Measurements from ENCODE around the gene CIT.

Gene CIT

DNA sequence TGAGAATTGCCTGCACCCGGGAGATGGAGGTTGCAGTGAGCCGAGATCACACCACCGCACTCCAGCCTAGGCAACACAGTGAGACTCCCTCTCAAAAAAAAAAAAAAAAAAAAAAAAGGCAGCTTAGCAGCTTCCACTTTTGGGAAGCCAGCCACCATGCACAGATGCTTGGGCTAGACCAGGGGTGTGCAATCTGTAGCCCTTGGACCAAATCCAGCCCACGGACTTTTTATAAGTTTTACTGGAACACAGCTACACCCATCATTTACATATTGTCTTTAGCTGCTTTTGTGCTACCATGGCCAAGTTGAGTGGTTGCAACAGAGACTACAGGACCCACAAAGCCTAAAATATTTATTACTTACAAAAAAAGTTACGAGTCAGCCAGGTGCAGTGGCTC lies 6.7 kb downstream of the CIT start:
- DNase-seq (no peak), ATAC-seq (no peak)
- Mint-ChIP-seq H3K27me3 (no peaks in the 10 kb centered on the region), H3K27ac (no peak overlapping the region), H3K4me1 (no peaks in the 10 kb centered on the region), H3K4me3 (no peak overlapping the region), H3K9me3 (no peaks in the 10 kb centered on the region)

DNA sequence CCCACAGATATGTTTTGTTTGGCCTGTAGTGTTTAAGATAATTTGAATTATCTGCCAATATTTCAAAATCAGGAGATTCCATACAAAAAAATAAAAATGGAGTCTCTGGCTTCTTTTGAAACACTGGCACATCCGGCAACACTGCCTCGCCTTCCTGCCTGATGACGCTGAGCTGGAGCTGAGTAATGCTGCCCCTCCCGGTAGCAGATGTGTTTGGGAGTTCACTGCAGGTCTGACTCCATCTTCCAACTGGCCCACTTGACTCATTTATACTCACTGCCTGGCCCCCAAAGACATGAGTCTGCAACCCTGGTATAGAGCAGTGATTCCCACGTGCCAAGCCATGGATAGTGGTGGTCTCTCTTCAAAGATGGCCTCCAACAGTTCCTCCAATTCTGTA lies 7.4 kb downstream of the CIT start:
- Mint-ChIP-seq H3K4me1 (no peaks in the 10 kb centered on the region), H3K9me3 (no peaks in the 10 kb centered on the region), H3K4me3 (no peak overlapping the region), H3K27me3 (no peaks in the 10 kb centered on the region), H3K27ac (no peak overlapping the region)
- DNase-seq (no peak), ATAC-seq (no peak)

- no peak overlapping the region for H3K27ac Mint-ChIP-seq
- no peak overlapping the region for H3K4me3 Mint-ChIP-seq
- ATAC-seq, result no peak
- no peaks in the 10 kb centered on the region for H3K4me1 Mint-ChIP-seq
- no peak for DNase-seq
- no peaks in the 10 kb centered on the region for H3K9me3 Mint-ChIP-seq
- no peaks in the 10 kb centered on the region for H3K27me3 Mint-ChIP-seq
These were observed 8.1 kb downstream of the CIT start for GRCh38 chr12:119868992-119869391.

DNA sequence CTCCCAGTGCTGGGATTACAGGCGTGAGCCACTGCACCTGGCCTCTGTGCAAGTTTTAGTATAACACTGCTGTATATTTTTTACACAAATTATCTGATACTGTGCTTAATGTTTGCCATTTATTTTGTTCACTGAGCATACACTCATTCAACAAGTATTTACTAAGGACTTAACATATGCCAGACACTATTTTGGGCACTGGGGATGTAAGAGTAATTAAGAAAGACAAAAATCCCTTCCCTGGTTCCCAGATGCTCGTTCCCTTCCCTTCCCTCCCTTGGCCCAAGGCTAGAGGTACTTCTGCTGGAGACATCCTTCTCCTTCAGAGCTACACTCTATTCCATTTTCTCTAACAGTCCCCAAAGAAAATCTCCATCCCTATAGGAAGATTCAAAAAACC lies 12.5 kb downstream of the CIT start:
- DNase-seq (no peak), ATAC-seq (no peak)
- Mint-ChIP-seq H3K9me3 (no peaks in the 10 kb centered on the region), H3K27ac (no peak overlapping the region), H3K27me3 (no peaks in the 10 kb centered on the region), H3K4me1 (no peaks in the 10 kb centered on the region), H3K4me3 (no peak overlapping the region)

DNA sequence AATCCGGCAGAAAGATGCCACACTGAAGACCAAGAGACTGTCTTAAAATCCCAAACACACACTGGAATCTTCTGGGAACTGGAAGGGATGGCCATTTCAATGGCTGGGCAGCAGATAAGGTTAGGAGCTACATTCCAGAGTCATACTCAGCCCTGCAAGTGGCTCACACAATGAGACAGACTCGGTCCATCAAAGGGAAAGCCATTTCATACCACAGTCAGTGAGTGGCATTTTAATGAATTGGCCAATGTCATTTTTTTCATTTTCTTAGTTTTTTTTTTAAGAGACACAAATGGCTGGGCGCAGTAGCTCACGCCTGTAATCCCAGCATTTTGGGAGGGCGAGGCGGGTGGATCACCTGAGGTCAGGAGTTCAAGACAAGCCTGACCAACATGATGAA lies 17.9 kb downstream of the CIT start:
- ATAC-seq, result no peak
- Mint-ChIP-seq H3K4me1 (peaks cover 7% of the 10 kb centered on the region), H3K27me3 (no peaks in the 10 kb centered on the region), H3K9me3 (no peaks in the 10 kb centered on the region), H3K4me3 (no peak overlapping the region), H3K27ac (no peak overlapping the region)
- DNase-seq, result no peak

GRCh38 chr12:119857041-119857591 lies 20.0 kb downstream of the CIT start:
- H3K27me3 Mint-ChIP-seq, result no peaks in the 10 kb centered on the region
- H3K4me1 Mint-ChIP-seq, result peaks cover 7% of the 10 kb centered on the region
- no peaks in the 10 kb centered on the region for H3K9me3 Mint-ChIP-seq
- DNase-seq (no peak), ATAC-seq (no peak)
- no peak overlapping the region for H3K27ac Mint-ChIP-seq
- no peak overlapping the region for H3K4me3 Mint-ChIP-seq

DNA sequence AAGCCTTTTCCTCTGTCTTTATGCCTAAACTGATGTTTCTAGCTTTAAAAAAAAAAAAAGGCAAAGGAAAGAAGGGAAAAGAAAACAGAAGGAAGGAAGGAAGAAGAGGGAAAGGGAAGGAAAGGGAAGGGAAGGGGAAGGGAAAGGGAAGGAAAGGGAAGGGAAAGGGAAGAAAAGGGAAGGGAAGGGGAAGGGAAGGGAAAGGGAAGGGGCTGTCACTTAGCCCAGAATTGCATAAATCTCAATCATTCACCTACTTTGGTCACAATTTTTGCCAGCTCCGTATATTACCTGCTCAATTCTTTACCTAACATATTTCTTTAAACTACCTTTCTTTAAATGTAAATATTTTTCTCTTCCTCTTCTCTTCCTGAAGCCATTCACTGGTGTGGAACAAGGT lies 26.8 kb downstream of the CIT start:
- Mint-ChIP-seq H3K4me3 (no peak overlapping the region), H3K9me3 (no peaks in the 10 kb centered on the region), H3K27me3 (no peaks in the 10 kb centered on the region), H3K4me1 (no peaks in the 10 kb centered on the region), H3K27ac (peak overlapping the region in 1 of 2 donors; percentile 61)
- ATAC-seq (no peak), DNase-seq (no peak)

GRCh38 chr12:119843100-119843499 lies 34.0 kb downstream of the CIT start:
- Mint-ChIP-seq H3K27ac (no peak overlapping the region), H3K4me3 (no peak overlapping the region), H3K4me1 (no peaks in the 10 kb centered on the region), H3K27me3 (no peaks in the 10 kb centered on the region), H3K9me3 (peaks cover 6 to 7% of the 10 kb centered on the region in 2 donors)
- ATAC-seq (no peak), DNase-seq (no peak)

GRCh38 chr12:119842380-119842779 lies 34.7 kb downstream of the CIT start:
- Mint-ChIP-seq H3K4me3 (no peak overlapping the region), H3K27me3 (no peaks in the 10 kb centered on the region), H3K27ac (no peak overlapping the region), H3K4me1 (no peaks in the 10 kb centered on the region), H3K9me3 (peaks cover 6 to 7% of the 10 kb centered on the region in 2 donors)
- ATAC-seq, result no peak
- DNase-seq, result no peak

DNA sequence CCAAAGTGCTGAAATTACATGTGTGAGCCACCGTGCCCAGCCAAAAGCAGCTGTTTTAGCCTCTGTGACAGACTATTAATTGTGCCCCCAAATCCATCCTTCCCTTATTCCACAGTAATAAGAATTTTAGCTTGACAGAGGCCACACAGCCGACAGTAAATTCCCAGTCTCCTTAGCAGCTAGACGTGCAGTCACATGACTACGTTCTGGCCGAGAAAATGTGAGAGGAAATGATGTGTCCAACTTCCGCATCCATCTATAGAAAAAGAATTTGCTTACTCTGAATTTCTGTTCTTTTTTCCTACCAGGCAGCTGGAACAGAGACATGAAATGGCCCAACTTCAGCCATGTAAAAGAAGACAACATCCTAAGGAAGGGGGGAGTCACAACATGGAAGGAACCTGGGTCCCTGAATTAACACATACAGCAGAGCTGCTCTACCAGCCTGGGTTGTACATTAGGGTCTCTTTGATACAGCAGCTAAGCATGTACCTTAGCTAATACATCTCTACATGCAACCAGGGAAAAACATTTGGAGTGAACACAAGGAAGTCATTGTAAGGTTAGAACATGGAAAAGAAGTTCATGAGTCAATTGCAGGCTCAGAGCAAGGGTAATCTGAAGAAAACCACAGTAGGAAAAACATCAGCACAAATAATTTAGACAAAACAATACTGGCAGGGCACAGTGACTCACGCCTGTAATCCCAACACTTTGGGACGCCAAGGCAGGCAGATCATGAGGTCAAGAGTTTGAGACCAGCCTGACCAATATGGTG lies 35.5 kb downstream of the CIT start:
- Mint-ChIP-seq H3K4me3 (no peak overlapping the region), H3K9me3 (peaks cover 6 to 7% of the 10 kb centered on the region in 2 donors), H3K27me3 (no peaks in the 10 kb centered on the region), H3K4me1 (no peaks in the 10 kb centered on the region), H3K27ac (no peak overlapping the region)
- no peak for DNase-seq
- no peak for ATAC-seq

DNA sequence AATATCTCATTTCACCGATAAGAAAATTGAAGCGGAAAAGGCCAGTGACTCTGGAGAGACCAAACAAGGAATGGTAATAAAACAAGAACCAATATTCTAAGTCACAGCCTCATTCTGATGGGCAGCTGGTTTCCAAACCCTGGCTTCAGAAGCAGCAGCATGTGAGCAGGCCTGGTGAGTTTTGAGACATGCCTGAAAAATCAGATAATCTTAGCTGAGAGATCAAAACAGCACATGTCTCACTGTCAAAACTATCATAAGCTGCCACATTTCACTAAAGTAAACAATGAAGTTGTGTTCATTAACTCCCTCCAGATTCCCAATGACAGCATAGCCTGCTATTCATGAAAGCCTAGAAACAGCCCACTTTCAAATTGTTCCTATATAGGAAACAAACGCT lies 36.5 kb downstream of the CIT start:
- no peak for ATAC-seq
- H3K9me3 Mint-ChIP-seq, result peaks cover 6 to 7% of the 10 kb centered on the region in 2 donors
- H3K4me3 Mint-ChIP-seq, result no peak overlapping the region
- no peaks in the 10 kb centered on the region for H3K4me1 Mint-ChIP-seq
- no peak overlapping the region for H3K27ac Mint-ChIP-seq
- no peaks in the 10 kb centered on the region for H3K27me3 Mint-ChIP-seq
- DNase-seq, result no peak

DNA sequence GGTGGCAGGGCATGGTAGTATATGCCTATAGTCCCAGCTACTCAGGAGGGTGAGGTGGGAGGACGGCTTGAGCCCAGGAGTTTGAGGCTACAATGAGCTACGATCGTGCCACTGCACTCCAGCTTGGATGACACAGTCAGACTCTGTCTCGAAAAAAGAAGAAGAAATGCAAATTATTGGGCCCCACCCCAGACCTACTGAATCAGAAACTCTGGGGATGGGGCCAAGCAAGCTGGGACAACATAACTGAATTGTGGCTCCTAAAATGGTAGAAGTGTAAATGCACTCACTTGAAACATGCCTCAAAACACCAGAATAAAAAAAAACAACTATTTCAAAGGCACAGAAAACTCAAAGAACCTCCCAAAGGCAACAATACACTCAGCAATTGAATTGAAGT lies 37.0 kb downstream of the CIT start:
- no peak overlapping the region for H3K27ac Mint-ChIP-seq
- no peaks in the 10 kb centered on the region for H3K27me3 Mint-ChIP-seq
- H3K9me3 Mint-ChIP-seq, result peaks cover 6 to 7% of the 10 kb centered on the region in 2 donors
- ATAC-seq (no peak), DNase-seq (no peak)
- H3K4me1 Mint-ChIP-seq, result no peaks in the 10 kb centered on the region
- no peak overlapping the region for H3K4me3 Mint-ChIP-seq

DNA sequence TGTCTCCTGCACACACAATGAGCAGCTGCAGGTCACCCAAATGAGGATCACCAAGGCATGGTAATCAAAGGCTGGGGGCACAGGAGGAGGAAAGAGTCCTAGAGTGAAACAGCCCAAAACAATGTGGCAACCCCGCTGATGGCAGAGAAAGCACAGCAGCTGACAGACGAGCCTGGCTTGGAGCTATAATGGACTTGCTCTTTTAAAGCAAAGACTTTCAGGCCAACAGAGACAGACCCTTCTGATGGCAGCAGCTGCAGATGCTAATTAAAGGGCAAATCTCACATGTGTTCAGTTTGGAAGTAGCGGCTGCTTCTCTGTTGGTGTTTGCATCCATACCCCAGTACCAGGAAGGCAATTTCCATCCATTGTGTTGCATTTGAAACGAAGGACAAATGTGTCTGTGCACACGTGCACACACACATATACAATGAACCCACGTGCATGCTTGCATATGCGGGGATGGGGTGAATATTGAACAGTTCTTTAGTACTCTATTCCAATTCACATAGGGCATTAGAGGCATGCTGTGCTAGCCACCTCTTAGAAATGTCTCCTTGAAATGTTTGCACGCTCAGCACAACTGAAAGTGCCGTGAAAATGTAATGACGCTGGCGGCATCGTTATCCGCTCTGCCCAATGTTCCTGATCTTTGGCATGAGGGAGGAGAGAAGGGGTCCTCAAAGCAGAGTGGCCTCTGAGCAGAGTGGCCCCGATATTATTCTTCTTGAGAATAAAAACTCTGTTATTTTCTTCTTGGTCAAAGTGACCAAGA lies 38.1 kb downstream of the CIT start:
- Mint-ChIP-seq H3K9me3 (peaks cover 6 to 7% of the 10 kb centered on the region in 2 donors), H3K4me1 (no peaks in the 10 kb centered on the region), H3K4me3 (no peak overlapping the region), H3K27me3 (no peaks in the 10 kb centered on the region), H3K27ac (no peak overlapping the region)
- no peak for DNase-seq
- no peak for ATAC-seq

- Mint-ChIP-seq H3K27ac (no peak overlapping the region), H3K27me3 (no peaks in the 10 kb centered on the region), H3K9me3 (peaks cover 0 to 4% of the 10 kb centered on the region in 2 donors), H3K4me3 (no peak overlapping the region), H3K4me1 (no peaks in the 10 kb centered on the region)
- ATAC-seq (no peak), DNase-seq (no peak)
These were observed 40.3 kb downstream of the CIT start for GRCh38 chr12:119836781-119837180.

- Mint-ChIP-seq H3K4me3 (no peak overlapping the region), H3K27me3 (no peaks in the 10 kb centered on the region), H3K9me3 (no peaks in the 10 kb centered on the region), H3K27ac (no peak overlapping the region), H3K4me1 (no peaks in the 10 kb centered on the region)
- no peak for ATAC-seq
- no peak for DNase-seq
These were observed 42.1 kb downstream of the CIT start for GRCh38 chr12:119835068-119835467.

DNA sequence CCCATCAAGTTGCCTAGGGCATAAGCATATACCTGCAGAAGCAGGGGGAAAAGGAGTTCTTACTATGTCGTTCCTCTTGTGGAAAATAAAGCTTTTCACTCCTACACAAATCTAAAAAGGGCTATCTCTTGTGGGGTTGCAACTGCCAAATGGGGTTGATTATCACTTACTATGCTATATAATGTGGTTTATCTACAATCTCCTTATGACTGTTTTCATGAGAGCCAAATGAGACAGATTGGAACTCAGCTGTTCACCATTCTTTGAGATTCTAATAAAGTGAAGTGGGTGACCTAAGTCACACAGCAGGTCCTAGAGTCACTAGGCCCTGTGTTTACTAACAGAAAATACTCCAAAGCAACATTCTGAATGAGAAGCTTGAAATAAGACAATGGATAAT lies 47.7 kb downstream of the CIT start:
- Mint-ChIP-seq H3K4me1 (no peaks in the 10 kb centered on the region), H3K4me3 (no peak overlapping the region), H3K27ac (no peak overlapping the region), H3K27me3 (no peaks in the 10 kb centered on the region), H3K9me3 (no peaks in the 10 kb centered on the region)
- DNase-seq, result no peak
- peak; percentile 50 for ATAC-seq

Measured in stimulated activated naive CD8-positive, alpha-beta T cell treated with anti-CD3 and anti-CD28 coated beads, Interleukin-15, amount 100 ng/mL, for 72 hours (primary cell).